Measurements from ENCODE around the gene IPCEF1. TPM values are rescaled to one million over a fixed set of nuclear protein-coding genes. Genes with fewer than 3 reads are reported as not detected.

The IPCEF1 gene
- total RNA-seq, 1 experiment from 2014 or later: 0.28 TPM

GRCh38 chr6:154143753-154144152 is 212.8 kb downstream of the IPCEF1 start:
- DNase-seq (ENCODE audit: low read depth, low spot score): no peak
- ChIA-PET POLR2A (no interaction called here), CTCF (no interaction called here)
- in situ Hi-C loops (cut with HindIII; ENCODE audit: low pct_unique_long_range_greater_than_20kb, low sequenced_read_pairs): no loop called here
- Histone ChIP-seq H3K27ac (ENCODE audit: low read length) (no peak overlapping the region), H3K4me1 (ENCODE audit: control insufficient read depth, insufficient read depth, low read length) (no peaks in the 10 kb centered on the region), H3K36me3 (ENCODE audit: control insufficient read depth, insufficient read depth, low read length) (no peaks in the 10 kb centered on the region), H3K27me3 (ENCODE audit: control insufficient read depth, insufficient read depth, low read length) (peaks cover 2% of the 10 kb centered on the region), H3K4me3 (ENCODE audit: low read depth in 2 of 2, low read length in 2 of 2) (no peak overlapping the region), H3K9me3 (ENCODE audit: control insufficient read depth, insufficient read depth, low read depth, low read length) (no peaks in the 10 kb centered on the region)
- no peak for ATAC-seq
- intact Hi-C loops (cut with micrococcal nuclease; ENCODE audit: unreplicated experiment): no loop called here
- TF ChIP-seq TCF7L2 (IDR thresholded peaks at IDR 0.05; ENCODE audit: low read depth, low read length): no peak
- no TSS peak for BruUV-seq (replicated peaks)

- CTCF ChIA-PET: no interaction called here
- Histone ChIP-seq H3K4me1 (ENCODE audit: control insufficient read depth, insufficient read depth, low read length) (no peaks in the 10 kb centered on the region), H3K27me3 (ENCODE audit: control insufficient read depth, insufficient read depth, low read length) (peaks cover 2% of the 10 kb centered on the region; the same call in 1 of the 2 replicates), H3K4me3 (ENCODE audit: low read depth in 2 of 2, low read length in 2 of 2) (no peak overlapping the region), H3K9me3 (ENCODE audit: control insufficient read depth, insufficient read depth, low read depth, low read length) (no peaks in the 10 kb centered on the region), H3K36me3 (ENCODE audit: control insufficient read depth, insufficient read depth, low read length) (no peaks in the 10 kb centered on the region), H3K27ac (ENCODE audit: low read length) (no peak overlapping the region)
- no peak for DNase-seq (ENCODE audit: low read depth, low spot score)
- TF ChIP-seq CTCF (IDR thresholded peaks at IDR 0.05) (no peak), TCF7L2 (IDR thresholded peaks at IDR 0.05; ENCODE audit: low read depth, low read length) (no peak), SIN3A (IDR thresholded peaks at IDR 0.05; ENCODE audit: borderline replicate concordance, insufficient read depth, low read depth, low read length) (no peak), POLR2AphosphoS5 (IDR thresholded peaks at IDR 0.05; ENCODE audit: low read depth, low read length) (no peak), REST (IDR thresholded peaks at IDR 0.05; ENCODE audit: insufficient read depth in 1 of 2, low read depth in 2 of 2, low read length in 1 of 2) (no peak)
- in situ Hi-C loops (cut with HindIII; ENCODE audit: low pct_unique_long_range_greater_than_20kb, low sequenced_read_pairs) (no loop called here), intact Hi-C loops (cut with micrococcal nuclease; ENCODE audit: unreplicated experiment) (no loop called here)
- POLR2A ChIA-PET: no interaction called here
- no peak for ATAC-seq
- no TSS peak for BruUV-seq (replicated peaks)
Measured at GRCh38 chr6:154140743-154141142, 215.9 kb downstream of the IPCEF1 start.

GRCh38 chr6:154139892-154140291 is 216.7 kb downstream of the IPCEF1 start:
- POLR2A ChIA-PET: no interaction called here
- in situ Hi-C loops (cut with HindIII; ENCODE audit: low pct_unique_long_range_greater_than_20kb, low sequenced_read_pairs): no loop called here
- no peak overlapping the region for H3K27ac ChIP-seq (ENCODE audit: low read length)
- no peaks in the 10 kb centered on the region for H3K4me1 ChIP-seq (ENCODE audit: control insufficient read depth, insufficient read depth, low read length)
- DNase-seq (ENCODE audit: low read depth, low spot score): no peak
- H3K27me3 ChIP-seq (ENCODE audit: control insufficient read depth, insufficient read depth, low read length): no peaks in the 10 kb centered on the region
- intact Hi-C loops (cut with micrococcal nuclease; ENCODE audit: unreplicated experiment): no loop called here
- no peak overlapping the region for H3K4me3 ChIP-seq (ENCODE audit: low read depth in 2 of 2, low read length in 2 of 2)
- CTCF ChIA-PET: interaction anchor here (0.5 kb wide), 1 partner anchor 205 kb away, joined by 3 read pairs; no protein-coding TSS in a partner anchor
- H3K9me3 ChIP-seq (ENCODE audit: control insufficient read depth, insufficient read depth, low read depth, low read length): no peaks in the 10 kb centered on the region
- no TSS peak for BruUV-seq (replicated peaks)
- H3K36me3 ChIP-seq (ENCODE audit: control insufficient read depth, insufficient read depth, low read length): no peaks in the 10 kb centered on the region
- no peak for ATAC-seq
- TF ChIP-seq CTCF (IDR thresholded peaks at IDR 0.05) (no peak), TCF7L2 (IDR thresholded peaks at IDR 0.05; ENCODE audit: low read depth, low read length) (no peak), SIN3A (IDR thresholded peaks at IDR 0.05; ENCODE audit: borderline replicate concordance, insufficient read depth, low read depth, low read length) (no peak), REST (IDR thresholded peaks at IDR 0.05; ENCODE audit: insufficient read depth in 1 of 2, low read depth in 2 of 2, low read length in 1 of 2) (no peak), POLR2AphosphoS5 (IDR thresholded peaks at IDR 0.05; ENCODE audit: low read depth, low read length) (no peak)
